Endothelial cell of umbilical vein (primary cell): ENCODE measurements around the gene ZP2. TPM values are rescaled to one million over a fixed set of nuclear protein-coding genes. Genes with fewer than 3 reads are reported as not detected.

Experiments used
- BruUV-seq: library from RNA; stranded (reverse); fragments of 400-500 nt; replicated peaks from 2 replicates; lab custom pipeline; 2021; lab: Mats Ljungman, UMichigan
- CTCF ChIA-PET: fragments of 300-600, 350-600 bp; sonication (Branson Sonifier 250); formaldehyde crosslinking; loops from one replicate; lab custom pipeline; 2021; ENCODE audit warnings: antibody characterized with exemption, inconsistent platforms; lab: Charles Lee
- POLR2A ChIA-PET: fragments of 300-600, 350-600 bp; sonication (Branson Sonifier 250); formaldehyde crosslinking; loops from one replicate; lab custom pipeline; 2021; ENCODE audit warnings: antibody characterized with exemption, inconsistent platforms; lab: Charles Lee
- DNase-seq: peaks from one replicate; pipeline ENCODE4 v3.0.0-alpha.2; 2011; ENCODE audit warnings: low read depth, low spot score
- FAIRE-seq: peaks from 2 replicates; lab custom pipeline; 2011; peaks lifted over from hg19 to GRCh38; lab: Jason Lieb, UNC
- H2AFZ ChIP-seq: 2 replicates; pipeline ENCODE4 v1.6.0; 2012; ENCODE audit warnings: low read depth, low read length, control low read depth, inconsistent platforms
- H3K27ac ChIP-seq: 2 replicates; pipeline ENCODE4 v1.5.1; 2011; ENCODE audit warnings: low read depth, mild to moderate bottlenecking, control low read depth, low read length, moderate library complexity; ENCODE audit not compliant: insufficient read depth
- H3K27me3 ChIP-seq, 2 experiments: 2 replicates each; pipeline versions ENCODE4 v1.6.0 to v1.6.1; 2011; ENCODE audit warnings: low read length in 2 of 2, mixed read lengths in 1 of 2; ENCODE audit not compliant: control insufficient read depth in 2 of 2, insufficient read depth in 2 of 2
- H3K36me3 ChIP-seq, 2 experiments: 2 replicates in 1 of 2; 3 replicates in 1 of 2; pipeline ENCODE4 v1.5.1; 2011; ENCODE audit warnings: low read length in 2 of 2, mild to moderate bottlenecking in 1 of 2, moderate library complexity in 1 of 2; ENCODE audit not compliant: control insufficient read depth in 2 of 2, insufficient read depth in 2 of 2; ENCODE audit errors: extremely low read depth in 1 of 2
- H3K4me1 ChIP-seq: 3 replicates; pipeline ENCODE4 v1.5.1; 2011; ENCODE audit warnings: mild to moderate bottlenecking, low read length; ENCODE audit not compliant: control insufficient read depth, insufficient read depth; ENCODE audit errors: extremely low read depth
- H3K4me2 ChIP-seq: 2 replicates; pipeline ENCODE4 v1.6.1; 2011; ENCODE audit warnings: low read length, control low read depth, mixed read lengths; ENCODE audit not compliant: insufficient read depth
- H3K4me3 ChIP-seq, 3 experiments: fragments of 200-600 bp in 1 of 3; sonication (generic), shearing (Covaris generic) in 1 of 3; replicated peaks in 1 of 3; 2 replicates each; pipeline ENCODE4 v1.5.1; 2011 to 2016; ENCODE audit warnings: control low read depth in 3 of 3, low read length in 3 of 3, mild to moderate bottlenecking in 2 of 3, inconsistent platforms in 1 of 3, low read depth in 1 of 3, moderate library complexity in 1 of 3; ENCODE audit not compliant: insufficient read depth in 1 of 3
- H3K79me2 ChIP-seq: 2 replicates; pipeline ENCODE4 v1.6.0; 2012; ENCODE audit warnings: low read length, inconsistent platforms; ENCODE audit not compliant: control insufficient read depth, insufficient read depth
- H3K9ac ChIP-seq: replicated peaks from 2 replicates; pipeline ENCODE3; 2011; ENCODE audit warnings: low read length, control low read depth; ENCODE audit not compliant: insufficient read depth; ENCODE audit errors: extremely low read depth
- H3K9me1 ChIP-seq: replicated peaks from 3 replicates; pipeline ENCODE4 v1.6.0; 2011; ENCODE audit warnings: mild to moderate bottlenecking, low read length; ENCODE audit not compliant: control insufficient read depth, insufficient read depth; ENCODE audit errors: extremely low read depth
- H3K9me3 ChIP-seq: replicated peaks from 2 replicates; pipeline ENCODE4 v1.5.1; 2012; ENCODE audit warnings: low read length, inconsistent platforms; ENCODE audit not compliant: control insufficient read depth, insufficient read depth
- H4K20me1 ChIP-seq: replicated peaks from 2 replicates; pipeline ENCODE3; 2011; ENCODE audit warnings: mild to moderate bottlenecking, low read length; ENCODE audit not compliant: control insufficient read depth, insufficient read depth; ENCODE audit errors: extremely low read depth
- CTCF ChIP-seq, 2 donors: IDR thresholded peaks; 1 replicate in 1 of 2; 2 replicates in 1 of 2; pipeline ENCODE4 v1.5.1; 2011; ENCODE audit warnings: low read length in 2 of 2, mild to moderate bottlenecking in 2 of 2, moderate library complexity in 2 of 2, control low read depth in 1 of 2, inconsistent platforms in 1 of 2, low read depth in 1 of 2; ENCODE audit not compliant: insufficient read depth in 1 of 2; ENCODE audit errors: extremely low read depth in 1 of 2
- EZH2 ChIP-seq: IDR thresholded peaks from 2 replicates; pipeline ENCODE4 v1.6.1; 2012; ENCODE audit warnings: borderline replicate concordance, low read depth, mild to moderate bottlenecking, moderate library complexity, low read length, inconsistent platforms; ENCODE audit not compliant: severe bottlenecking
- GATA2 ChIP-seq: IDR thresholded peaks from 2 replicates; pipeline ENCODE4 v1.7.0; 2011; ENCODE audit warnings: low read depth, mild to moderate bottlenecking, moderate library complexity, mixed read lengths, low read length; ENCODE audit not compliant: insufficient read length, insufficient read depth
- JUN ChIP-seq: IDR thresholded peaks from 2 replicates; pipeline ENCODE4 v1.6.1; 2011; ENCODE audit warnings: borderline replicate concordance, low read depth; ENCODE audit not compliant: insufficient read length, insufficient read depth
- MAX ChIP-seq: IDR thresholded peaks from 2 replicates; pipeline ENCODE4 v1.6.1; 2011; ENCODE audit not compliant: insufficient read depth, insufficient read length
- MYC ChIP-seq: IDR thresholded peaks from one replicate; pipeline ENCODE4 v1.6.1; 2011; ENCODE audit warnings: mild to moderate bottlenecking, low read depth, low read length
- POLR2A ChIP-seq: IDR thresholded peaks from 2 replicates; pipeline ENCODE4 v1.6.1; 2012; ENCODE audit warnings: low read depth, mild to moderate bottlenecking, control low read depth, low read length
- dilution Hi-C: fragments of 300-500 bp; cut with MboI; formaldehyde crosslinking; loops from one replicate; pipeline ENCODE4 v1.15.0; 2019; ENCODE audit warnings: low sequenced_read_pairs; ENCODE audit not compliant: extremely low pct_ligation_motif_present
- intact Hi-C: fragments of 100-400 bp; cut with micrococcal nuclease; formaldehyde crosslinking; loops from one replicate; pipeline ENCODE4 v1.10.0; 2022
- polyA plus RNA-seq, 4 experiments: library from polyadenylated mRNA; depleted of rRNA in 3 of 4; stranded (reverse) in 3 of 4; unstranded in 1 of 4; fragments of >200 nt; gene quantifications; 2 replicates each; pipeline versions ENCODE4 v1.2.1 to v1.2.3, GENCODE V29; 2011 to 2012; ENCODE audit warnings: missing spikeins in 1 of 4
- total RNA-seq: library from RNA; stranded (reverse); gene quantifications from 2 replicates; pipeline ENCODE4 v1.2.3, GENCODE V29; 2021

Gene ZP2
- total and polyA plus RNA-seq, 2 donors (not counting 3 experiments of a cell fraction or from before 2014, with no cell fraction given): not detected

GRCh38 chr16:21233521-21234150, 22.3 kb upstream of the ZP2 start, which contains the start of gene ANKS4B:
ANKS4B (plus strand) TSS chr16:21233699; CDS start chr16:21233738, 39 bp downstream.
- Histone ChIP-seq H4K20me1 (no peaks in the 10 kb centered on the region), H3K4me1 (no peaks in the 10 kb centered on the region), H3K36me3 (no peaks in the 10 kb centered on the region), H3K9ac (no peak within 1 kb of the TSS), H3K9me3 (no peaks in the 10 kb centered on the region), H3K27me3 (peaks cover under 1 to 3% of the 10 kb centered on the region in 2 experiments), H3K4me2 (no peak within 1 kb of the TSS), H3K4me3 (no peak within 1 kb of the TSS), H2AFZ (no peak within 1 kb of the TSS), H3K79me2 (no peaks in the 10 kb centered on the region), H3K9me1 (no peaks in the 10 kb centered on the region), H3K27ac (no peak within 1 kb of the TSS)
- ChIA-PET POLR2A (no interaction called here), CTCF (no interaction called here)
- TF ChIP-seq GATA2 (no peak), MYC (no peak), POLR2A (no peak), EZH2 (no peak), JUN (no peak), MAX (no peak), CTCF (IDR thresholded peaks at IDR 0.05; ENCODE audit: extremely low read depth in 1 of 2, insufficient read depth in 1 of 2, low read depth in 1 of 2, low read length in 2 of 2) (no peak)
- FAIRE-seq (no peak), DNase-seq (no peak)
- intact Hi-C loops (no loop called here), dilution Hi-C loops (no loop called here)
- BruUV-seq: no TSS peak
